NCI-H2107 (cell line): ENCODE results near the gene KCNMA1.

Experiments used
- DNase-seq: peaks from one replicate; lab custom pipeline; 2025; lab: John Stamatoyannopoulos, UW

KCNMA1 gene

GRCh38 chr10:77149001-77149400 is 488.6 kb downstream of the KCNMA1 start:
- DNase-seq: no peak

GRCh38 chr10:77147871-77148270 is 489.7 kb downstream of the KCNMA1 start:
- no peak for DNase-seq

GRCh38 chr10:77146712-77147336 is 490.8 kb downstream of the KCNMA1 start:
- no peak for DNase-seq

GRCh38 chr10:77144656-77145055 is 493.0 kb downstream of the KCNMA1 start:
- DNase-seq: no peak

- no peak for DNase-seq
These were observed 498.1 kb downstream of the KCNMA1 start for GRCh38 chr10:77139252-77140160.

GRCh38 chr10:77138541-77138940 is 499.1 kb downstream of the KCNMA1 start:
- no peak for DNase-seq

GRCh38 chr10:77135555-77135954 is 502.1 kb downstream of the KCNMA1 start:
- no peak for DNase-seq

- DNase-seq: no peak
These were observed 506.4 kb downstream of the KCNMA1 start for GRCh38 chr10:77131214-77131613.

GRCh38 chr10:77127243-77127642 is 510.4 kb downstream of the KCNMA1 start:
- no peak for DNase-seq

GRCh38 chr10:77125231-77125630 is 512.4 kb downstream of the KCNMA1 start:
- no peak for DNase-seq

GRCh38 chr10:77123330-77123729 is 514.3 kb downstream of the KCNMA1 start:
- DNase-seq: no peak

- DNase-seq: no peak
These were observed 515.8 kb downstream of the KCNMA1 start for GRCh38 chr10:77121829-77122228.

- DNase-seq: no peak
These were observed 516.8 kb downstream of the KCNMA1 start for GRCh38 chr10:77120666-77121376.

- DNase-seq: no peak
These were observed 517.6 kb downstream of the KCNMA1 start for GRCh38 chr10:77120012-77120411.

GRCh38 chr10:77118603-77119282 is 518.9 kb downstream of the KCNMA1 start:
- no peak for DNase-seq

GRCh38 chr10:77117501-77117900 is 520.1 kb downstream of the KCNMA1 start:
- no peak for DNase-seq

GRCh38 chr10:77116904-77117303 is 520.7 kb downstream of the KCNMA1 start:
- DNase-seq: no peak

GRCh38 chr10:77114181-77114821 is 523.3 kb downstream of the KCNMA1 start:
- DNase-seq: no peak

- peak; percentile 5 for DNase-seq
These were observed 525.7 kb downstream of the KCNMA1 start for GRCh38 chr10:77111611-77112550.

GRCh38 chr10:77110757-77111156 is 526.9 kb downstream of the KCNMA1 start:
- no peak for DNase-seq
